ENCODE measurements around the gene SGSH.

The SGSH gene

GRCh38 chr17:80227156-80227555 is 7.0 kb upstream of the SGSH start:
- DNase-seq (ENCODE audit: low read depth in 2 of 2) = no peak

GRCh38 chr17:80225230-80225629 is 5.1 kb upstream of the SGSH start:
- DNase-seq (ENCODE audit: low read depth in 2 of 2) = no peak

GRCh38 chr17:80224683-80225082 is 4.5 kb upstream of the SGSH start:
- DNase-seq (ENCODE audit: low read depth in 2 of 2) = no peak

- no peak for DNase-seq (ENCODE audit: low read depth in 2 of 2)
These were observed 3.8 kb upstream of the SGSH start for GRCh38 chr17:80223838-80224497.

GRCh38 chr17:80223142-80223815 is 3.1 kb upstream of the SGSH start:
- no peak for DNase-seq (ENCODE audit: low read depth in 2 of 2)

GRCh38 chr17:80222376-80223141 is 2.4 kb upstream of the SGSH start:
- DNase-seq (ENCODE audit: low read depth in 2 of 2) = no peak

GRCh38 chr17:80221351-80222105 is 1.4 kb upstream of the SGSH start:
- no peak for DNase-seq (ENCODE audit: low read depth in 2 of 2)

GRCh38 chr17:80220736-80221215 is 643 bp upstream of the SGSH start:
- DNase-seq (ENCODE audit: low read depth in 2 of 2) = no peak

- DNase-seq (ENCODE audit: low read depth in 2 of 2) = no peak
These were observed 425 bp downstream of the SGSH start for GRCh38 chr17:80219763-80220053.

- DNase-seq (ENCODE audit: low read depth in 2 of 2) = peak; percentile 81 to 93
These were observed 945 bp downstream of the SGSH start for GRCh38 chr17:80219013-80219762.

- DNase-seq (ENCODE audit: low read depth in 2 of 2) = no peak
These were observed 1.7 kb downstream of the SGSH start for GRCh38 chr17:80218391-80218790.

GRCh38 chr17:80217703-80218362 is 2.3 kb downstream of the SGSH start:
- no peak for DNase-seq (ENCODE audit: low read depth in 2 of 2)

GRCh38 chr17:80216473-80217456 is 3.4 kb downstream of the SGSH start:
- DNase-seq (ENCODE audit: low read depth in 2 of 2) = no peak

GRCh38 chr17:80214878-80215210 is 5.3 kb downstream of the SGSH start:
- no peak for DNase-seq (ENCODE audit: low read depth in 2 of 2)

GRCh38 chr17:80214012-80214877 is 5.9 kb downstream of the SGSH start:
- DNase-seq (ENCODE audit: low read depth in 2 of 2) = no peak

- DNase-seq (ENCODE audit: low read depth in 2 of 2) = no peak
These were observed 6.5 kb downstream of the SGSH start for GRCh38 chr17:80213643-80213975.

- no peak for DNase-seq (ENCODE audit: low read depth in 2 of 2)
These were observed 7.0 kb downstream of the SGSH start for GRCh38 chr17:80212962-80213642.

GRCh38 chr17:80212511-80212910 is 7.6 kb downstream of the SGSH start:
- DNase-seq (ENCODE audit: low read depth in 2 of 2) = no peak

Data from stimulated activated CD4-positive, alpha-beta T cell treated with anti-CD3 and anti-CD28 coated beads, Interleukin-12 subunit alpha, Interleukin-12 subunit beta, amount 100 ng/mL, for 24 hours (primary cell).